Activated CD4-positive, CD25-positive, alpha-beta regulatory T cell (primary cell): ENCODE results near the gene SPATA6L.

Experiments used
- DNase-seq, 4 experiments: peaks; one replicate each; lab custom pipeline; 2025; lab: John Stamatoyannopoulos, UW

The SPATA6L gene

DNA sequence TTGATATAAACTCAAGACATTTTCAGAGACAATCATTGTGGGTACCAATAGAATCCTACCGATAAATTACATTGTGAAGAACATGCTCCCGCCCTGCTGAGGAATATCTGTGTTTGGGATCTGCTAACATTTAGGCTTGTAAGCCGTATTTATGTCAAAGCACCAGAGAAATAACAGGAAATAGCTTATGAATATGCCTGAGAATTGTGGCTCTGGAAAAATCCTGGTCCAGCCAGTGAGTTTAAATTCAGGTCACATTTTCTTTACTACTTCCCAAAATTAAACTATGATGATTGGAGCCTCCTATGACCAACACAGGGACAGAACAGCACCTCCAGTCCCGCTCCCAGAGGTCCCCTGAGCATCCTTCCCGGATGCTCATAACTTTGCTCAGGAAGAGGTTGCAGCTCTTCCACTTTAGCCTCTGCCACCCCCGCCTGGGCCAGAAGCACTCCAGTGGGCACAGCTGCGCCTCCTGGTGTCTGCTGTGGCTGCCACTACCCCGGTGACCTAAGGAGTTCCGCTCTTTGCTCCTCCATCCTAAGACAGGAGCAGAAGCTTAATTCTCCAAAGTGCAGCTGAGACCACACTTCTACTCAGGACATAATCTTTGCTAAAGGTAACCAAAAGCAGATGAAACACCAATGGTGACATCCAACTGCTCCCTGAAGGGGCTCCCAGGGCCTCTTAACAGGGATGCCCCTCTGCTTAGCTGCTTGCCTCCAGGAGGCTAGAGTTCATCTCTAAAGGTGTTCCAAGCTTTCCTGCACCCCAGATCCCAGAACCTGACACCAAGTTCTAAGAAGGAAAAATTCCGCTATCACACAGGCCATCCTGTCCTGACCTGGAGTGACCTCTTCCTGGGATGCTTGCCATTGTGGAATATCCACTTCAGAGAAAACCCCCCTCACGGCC, 117.2 kb downstream of the SPATA6L start:
- DNase-seq = no peak
